Endothelial cell of umbilical vein (primary cell): ENCODE results near the gene DENND1A. TPM values are rescaled to one million over a fixed set of nuclear protein-coding genes. Genes with fewer than 3 reads are reported as not detected.

Experiments
- BruUV-seq: library from RNA; stranded (reverse); fragments of 400-500 nt; replicated peaks from 2 replicates; lab custom pipeline; 2021; lab: Mats Ljungman, UMichigan
- CTCF ChIA-PET: fragments of 300-600, 350-600 bp; sonication (Branson Sonifier 250); formaldehyde crosslinking; loops from one replicate; lab custom pipeline; 2021; ENCODE audit warnings: antibody characterized with exemption, inconsistent platforms; lab: Charles Lee
- POLR2A ChIA-PET: fragments of 300-600, 350-600 bp; sonication (Branson Sonifier 250); formaldehyde crosslinking; loops from one replicate; lab custom pipeline; 2021; ENCODE audit warnings: antibody characterized with exemption, inconsistent platforms; lab: Charles Lee
- DNase-seq: peaks from one replicate; pipeline ENCODE4 v3.0.0-alpha.2; 2011; ENCODE audit warnings: low read depth, low spot score
- FAIRE-seq: peaks from 2 replicates; lab custom pipeline; 2011; peaks lifted over from hg19 to GRCh38; lab: Jason Lieb, UNC
- H2AFZ ChIP-seq: 2 replicates; pipeline ENCODE4 v1.6.0; 2012; ENCODE audit warnings: low read depth, low read length, control low read depth, inconsistent platforms
- H3K27ac ChIP-seq: 2 replicates; pipeline ENCODE4 v1.5.1; 2011; ENCODE audit warnings: low read depth, mild to moderate bottlenecking, control low read depth, low read length, moderate library complexity; ENCODE audit not compliant: insufficient read depth
- H3K27me3 ChIP-seq, 2 experiments: 2 replicates each; pipeline versions ENCODE4 v1.6.0 to v1.6.1; 2011; ENCODE audit warnings: low read length in 2 of 2, mixed read lengths in 1 of 2; ENCODE audit not compliant: control insufficient read depth in 2 of 2, insufficient read depth in 2 of 2
- H3K36me3 ChIP-seq, 2 experiments: 2 replicates in 1 of 2; 3 replicates in 1 of 2; pipeline ENCODE4 v1.5.1; 2011; ENCODE audit warnings: low read length in 2 of 2, mild to moderate bottlenecking in 1 of 2, moderate library complexity in 1 of 2; ENCODE audit not compliant: control insufficient read depth in 2 of 2, insufficient read depth in 2 of 2; ENCODE audit errors: extremely low read depth in 1 of 2
- H3K4me1 ChIP-seq: 3 replicates; pipeline ENCODE4 v1.5.1; 2011; ENCODE audit warnings: mild to moderate bottlenecking, low read length; ENCODE audit not compliant: control insufficient read depth, insufficient read depth; ENCODE audit errors: extremely low read depth
- H3K4me2 ChIP-seq: 2 replicates; pipeline ENCODE4 v1.6.1; 2011; ENCODE audit warnings: low read length, control low read depth, mixed read lengths; ENCODE audit not compliant: insufficient read depth
- H3K4me3 ChIP-seq, 3 experiments: fragments of 200-600 bp in 1 of 3; sonication (generic), shearing (Covaris generic) in 1 of 3; replicated peaks in 1 of 3; 2 replicates each; pipeline ENCODE4 v1.5.1; 2011 to 2016; ENCODE audit warnings: control low read depth in 3 of 3, low read length in 3 of 3, mild to moderate bottlenecking in 2 of 3, inconsistent platforms in 1 of 3, low read depth in 1 of 3, moderate library complexity in 1 of 3; ENCODE audit not compliant: insufficient read depth in 1 of 3
- H3K79me2 ChIP-seq: 2 replicates; pipeline ENCODE4 v1.6.0; 2012; ENCODE audit warnings: low read length, inconsistent platforms; ENCODE audit not compliant: control insufficient read depth, insufficient read depth
- H3K9ac ChIP-seq: replicated peaks from 2 replicates; pipeline ENCODE3; 2011; ENCODE audit warnings: low read length, control low read depth; ENCODE audit not compliant: insufficient read depth; ENCODE audit errors: extremely low read depth
- H3K9me1 ChIP-seq: replicated peaks from 3 replicates; pipeline ENCODE4 v1.6.0; 2011; ENCODE audit warnings: mild to moderate bottlenecking, low read length; ENCODE audit not compliant: control insufficient read depth, insufficient read depth; ENCODE audit errors: extremely low read depth
- H3K9me3 ChIP-seq: replicated peaks from 2 replicates; pipeline ENCODE4 v1.5.1; 2012; ENCODE audit warnings: low read length, inconsistent platforms; ENCODE audit not compliant: control insufficient read depth, insufficient read depth
- H4K20me1 ChIP-seq: replicated peaks from 2 replicates; pipeline ENCODE3; 2011; ENCODE audit warnings: mild to moderate bottlenecking, low read length; ENCODE audit not compliant: control insufficient read depth, insufficient read depth; ENCODE audit errors: extremely low read depth
- CTCF ChIP-seq, 2 donors: IDR thresholded peaks; 1 replicate in 1 of 2; 2 replicates in 1 of 2; pipeline ENCODE4 v1.5.1; 2011; ENCODE audit warnings: low read length in 2 of 2, mild to moderate bottlenecking in 2 of 2, moderate library complexity in 2 of 2, control low read depth in 1 of 2, inconsistent platforms in 1 of 2, low read depth in 1 of 2; ENCODE audit not compliant: insufficient read depth in 1 of 2; ENCODE audit errors: extremely low read depth in 1 of 2
- EZH2 ChIP-seq: IDR thresholded peaks from 2 replicates; pipeline ENCODE4 v1.6.1; 2012; ENCODE audit warnings: borderline replicate concordance, low read depth, mild to moderate bottlenecking, moderate library complexity, low read length, inconsistent platforms; ENCODE audit not compliant: severe bottlenecking
- FOS ChIP-seq: IDR thresholded peaks from 2 replicates; pipeline ENCODE4 v1.6.1; 2011; ENCODE audit warnings: mild to moderate bottlenecking, low read length, moderate library complexity, borderline replicate concordance; ENCODE audit not compliant: insufficient read depth
- GATA2 ChIP-seq: IDR thresholded peaks from 2 replicates; pipeline ENCODE4 v1.7.0; 2011; ENCODE audit warnings: low read depth, mild to moderate bottlenecking, moderate library complexity, mixed read lengths, low read length; ENCODE audit not compliant: insufficient read length, insufficient read depth
- JUN ChIP-seq: IDR thresholded peaks from 2 replicates; pipeline ENCODE4 v1.6.1; 2011; ENCODE audit warnings: borderline replicate concordance, low read depth; ENCODE audit not compliant: insufficient read length, insufficient read depth
- MAX ChIP-seq: IDR thresholded peaks from 2 replicates; pipeline ENCODE4 v1.6.1; 2011; ENCODE audit not compliant: insufficient read depth, insufficient read length
- MYC ChIP-seq: IDR thresholded peaks from one replicate; pipeline ENCODE4 v1.6.1; 2011; ENCODE audit warnings: mild to moderate bottlenecking, low read depth, low read length
- POLR2A ChIP-seq: IDR thresholded peaks from 2 replicates; pipeline ENCODE4 v1.6.1; 2012; ENCODE audit warnings: low read depth, mild to moderate bottlenecking, control low read depth, low read length
- POLR2AphosphoS5 ChIP-seq: IDR thresholded peaks from 2 replicates; pipeline ENCODE4 v1.6.1; 2012; ENCODE audit warnings: low read depth, mild to moderate bottlenecking, control low read depth, low read length, moderate library complexity; ENCODE audit not compliant: insufficient read depth
- dilution Hi-C: fragments of 300-500 bp; cut with MboI; formaldehyde crosslinking; loops from one replicate; pipeline ENCODE4 v1.15.0; 2019; ENCODE audit warnings: low sequenced_read_pairs; ENCODE audit not compliant: extremely low pct_ligation_motif_present
- intact Hi-C: fragments of 100-400 bp; cut with micrococcal nuclease; formaldehyde crosslinking; loops from one replicate; pipeline ENCODE4 v1.10.0; 2022
- polyA plus RNA-seq, 4 experiments: library from polyadenylated mRNA; depleted of rRNA in 3 of 4; stranded (reverse) in 3 of 4; unstranded in 1 of 4; fragments of >200 nt; gene quantifications; 2 replicates each; pipeline versions ENCODE4 v1.2.1 to v1.2.3, GENCODE V29; 2011 to 2012; ENCODE audit warnings: missing spikeins in 1 of 4
- total RNA-seq: library from RNA; stranded (reverse); gene quantifications from 2 replicates; pipeline ENCODE4 v1.2.3, GENCODE V29; 2021

Gene DENND1A
- total and polyA plus RNA-seq, 2 donors (not counting 3 experiments of a cell fraction or from before 2014, with no cell fraction given): 18.5 to 24.5 TPM

- POLR2A ChIA-PET: no interaction called here
- intact Hi-C loops: no loop called here
These were observed 584.4 kb downstream of the DENND1A start for GRCh38 chr9:123345567-123345955.

More at GRCh38 chr9:123345567-123345955, 584.4 kb downstream of the DENND1A start:
- BruUV-seq: no TSS peak
- no peak for FAIRE-seq
- no peak for DNase-seq
- H3K79me2 ChIP-seq: no peaks in the 10 kb centered on the region
- H3K4me1 ChIP-seq: no peaks in the 10 kb centered on the region
- dilution Hi-C loops: no loop called here
- H3K27ac ChIP-seq: no peak overlapping the region
- no peak overlapping the region for H2AFZ ChIP-seq
- H4K20me1 ChIP-seq: no peaks in the 10 kb centered on the region
- no peak overlapping the region for H3K4me3 ChIP-seq
- CTCF ChIA-PET: interaction anchor here (1.6 to 1.7 kb wide), 3 partner anchors 8 to 264 kb away, joined by 5 to 11 read pairs (median 6); no protein-coding TSS in a partner anchor
- H3K9me3 ChIP-seq: no peaks in the 10 kb centered on the region
- H3K4me2 ChIP-seq: no peak overlapping the region
- no peaks in the 10 kb centered on the region for H3K9me1 ChIP-seq
- H3K36me3 ChIP-seq: no peaks in the 10 kb centered on the region
- no peaks in the 10 kb centered on the region for H3K27me3 ChIP-seq
- TF ChIP-seq MYC (no peak), CTCF (IDR thresholded peaks at IDR 0.05; ENCODE audit: extremely low read depth in 1 of 2, insufficient read depth in 1 of 2, low read depth in 1 of 2, low read length in 2 of 2) (no peak), POLR2AphosphoS5 (no peak), FOS (no peak), JUN (no peak), EZH2 (no peak), POLR2A (no peak), MAX (no peak), GATA2 (no peak)
- no peak overlapping the region for H3K9ac ChIP-seq
